KOPT-K1 (cell line): Measurements from ENCODE around the gene SYCP3.
"Not testable (repeated sequence)": the region's sequence is repeated elsewhere in the genome, so short reads cannot be mapped to it uniquely, and the experiment has no call there.

Source experiments
- H3K27ac ChIP-seq: fragments of 200-600 bp; sonication (generic); 2 replicates; pipeline ENCODE4 v1.5.1; 2016; ENCODE audit warnings: antibody characterized with exemption, mild to moderate bottlenecking, low read depth, low read length; ENCODE audit not compliant: poor library complexity, severe bottlenecking
- H3K36me3 ChIP-seq: fragments of 200-600 bp; sonication (generic); 2 replicates; pipeline ENCODE4 v1.5.1; 2017; ENCODE audit warnings: antibody characterized with exemption, mild to moderate bottlenecking, low read length, moderate library complexity; ENCODE audit not compliant: insufficient read depth
- H3K9me3 ChIP-seq: fragments of 200-600 bp; sonication (generic); 2 replicates; pipeline ENCODE4 v1.5.1; 2017; ENCODE audit warnings: antibody characterized with exemption, low read length, mild to moderate bottlenecking; ENCODE audit not compliant: insufficient read depth, poor library complexity, severe bottlenecking

Gene SYCP3

GRCh38 chr12:101691503-101692096 lies 47.7 kb downstream of the SYCP3 start:
- Histone ChIP-seq H3K36me3 (no peaks in the 10 kb centered on the region), H3K27ac (no peak overlapping the region), H3K9me3 (peaks cover 3% of the 10 kb centered on the region)

GRCh38 chr12:101690544-101691098 lies 48.6 kb downstream of the SYCP3 start:
- peaks cover 3% of the 10 kb centered on the region for H3K9me3 ChIP-seq
- no peaks in the 10 kb centered on the region for H3K36me3 ChIP-seq
- H3K27ac ChIP-seq: no peak overlapping the region

- no peak overlapping the region for H3K27ac ChIP-seq
- no peaks in the 10 kb centered on the region for H3K9me3 ChIP-seq
- H3K36me3 ChIP-seq: no peaks in the 10 kb centered on the region
These were observed 53.1 kb downstream of the SYCP3 start for GRCh38 chr12:101686176-101686575.

GRCh38 chr12:101685092-101685491 lies 54.2 kb downstream of the SYCP3 start:
- Histone ChIP-seq H3K36me3 (no peaks in the 10 kb centered on the region), H3K9me3 (no peaks in the 10 kb centered on the region), H3K27ac (no peak overlapping the region)

- H3K27ac ChIP-seq, H3K9me3 ChIP-seq, H3K36me3 ChIP-seq: not testable (repeated sequence)
These were observed 57.6 kb downstream of the SYCP3 start for GRCh38 chr12:101681627-101682026.

GRCh38 chr12:101680647-101681046 lies 58.6 kb downstream of the SYCP3 start:
- Histone ChIP-seq H3K9me3 (no peaks in the 10 kb centered on the region), H3K27ac (no peak overlapping the region), H3K36me3 (no peaks in the 10 kb centered on the region)

- Histone ChIP-seq H3K36me3 (no peaks in the 10 kb centered on the region), H3K9me3 (no peaks in the 10 kb centered on the region), H3K27ac (no peak overlapping the region)
These were observed 59.0 kb downstream of the SYCP3 start for GRCh38 chr12:101680240-101680639.
